Metanephros (tissue), 2 donors: ENCODE results near the gene PTCH2. TPM values are rescaled to one million over a fixed set of nuclear protein-coding genes. Genes with fewer than 3 reads are reported as not detected.

Source experiments
- small RNA-seq: library from RNA; depleted of rRNA; stranded (forward); fragments of <200 nt; gene quantifications from one replicate; pipeline ENCODE3, GENCODE V24; 2014; ENCODE audit warnings: low replicate concordance
- total RNA-seq: library from RNA; depleted of rRNA; stranded (reverse); fragments of >200 nt; gene quantifications from one replicate; pipeline ENCODE4 v1.2.3, GENCODE V29; 2014

The PTCH2 gene, protein sequence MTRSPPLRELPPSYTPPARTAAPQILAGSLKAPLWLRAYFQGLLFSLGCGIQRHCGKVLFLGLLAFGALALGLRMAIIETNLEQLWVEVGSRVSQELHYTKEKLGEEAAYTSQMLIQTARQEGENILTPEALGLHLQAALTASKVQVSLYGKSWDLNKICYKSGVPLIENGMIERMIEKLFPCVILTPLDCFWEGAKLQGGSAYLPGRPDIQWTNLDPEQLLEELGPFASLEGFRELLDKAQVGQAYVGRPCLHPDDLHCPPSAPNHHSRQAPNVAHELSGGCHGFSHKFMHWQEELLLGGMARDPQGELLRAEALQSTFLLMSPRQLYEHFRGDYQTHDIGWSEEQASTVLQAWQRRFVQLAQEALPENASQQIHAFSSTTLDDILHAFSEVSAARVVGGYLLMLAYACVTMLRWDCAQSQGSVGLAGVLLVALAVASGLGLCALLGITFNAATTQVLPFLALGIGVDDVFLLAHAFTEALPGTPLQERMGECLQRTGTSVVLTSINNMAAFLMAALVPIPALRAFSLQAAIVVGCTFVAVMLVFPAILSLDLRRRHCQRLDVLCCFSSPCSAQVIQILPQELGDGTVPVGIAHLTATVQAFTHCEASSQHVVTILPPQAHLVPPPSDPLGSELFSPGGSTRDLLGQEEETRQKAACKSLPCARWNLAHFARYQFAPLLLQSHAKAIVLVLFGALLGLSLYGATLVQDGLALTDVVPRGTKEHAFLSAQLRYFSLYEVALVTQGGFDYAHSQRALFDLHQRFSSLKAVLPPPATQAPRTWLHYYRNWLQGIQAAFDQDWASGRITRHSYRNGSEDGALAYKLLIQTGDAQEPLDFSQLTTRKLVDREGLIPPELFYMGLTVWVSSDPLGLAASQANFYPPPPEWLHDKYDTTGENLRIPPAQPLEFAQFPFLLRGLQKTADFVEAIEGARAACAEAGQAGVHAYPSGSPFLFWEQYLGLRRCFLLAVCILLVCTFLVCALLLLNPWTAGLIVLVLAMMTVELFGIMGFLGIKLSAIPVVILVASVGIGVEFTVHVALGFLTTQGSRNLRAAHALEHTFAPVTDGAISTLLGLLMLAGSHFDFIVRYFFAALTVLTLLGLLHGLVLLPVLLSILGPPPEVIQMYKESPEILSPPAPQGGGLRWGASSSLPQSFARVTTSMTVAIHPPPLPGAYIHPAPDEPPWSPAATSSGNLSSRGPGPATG
- 4.0 TPM for total RNA-seq

DNA sequence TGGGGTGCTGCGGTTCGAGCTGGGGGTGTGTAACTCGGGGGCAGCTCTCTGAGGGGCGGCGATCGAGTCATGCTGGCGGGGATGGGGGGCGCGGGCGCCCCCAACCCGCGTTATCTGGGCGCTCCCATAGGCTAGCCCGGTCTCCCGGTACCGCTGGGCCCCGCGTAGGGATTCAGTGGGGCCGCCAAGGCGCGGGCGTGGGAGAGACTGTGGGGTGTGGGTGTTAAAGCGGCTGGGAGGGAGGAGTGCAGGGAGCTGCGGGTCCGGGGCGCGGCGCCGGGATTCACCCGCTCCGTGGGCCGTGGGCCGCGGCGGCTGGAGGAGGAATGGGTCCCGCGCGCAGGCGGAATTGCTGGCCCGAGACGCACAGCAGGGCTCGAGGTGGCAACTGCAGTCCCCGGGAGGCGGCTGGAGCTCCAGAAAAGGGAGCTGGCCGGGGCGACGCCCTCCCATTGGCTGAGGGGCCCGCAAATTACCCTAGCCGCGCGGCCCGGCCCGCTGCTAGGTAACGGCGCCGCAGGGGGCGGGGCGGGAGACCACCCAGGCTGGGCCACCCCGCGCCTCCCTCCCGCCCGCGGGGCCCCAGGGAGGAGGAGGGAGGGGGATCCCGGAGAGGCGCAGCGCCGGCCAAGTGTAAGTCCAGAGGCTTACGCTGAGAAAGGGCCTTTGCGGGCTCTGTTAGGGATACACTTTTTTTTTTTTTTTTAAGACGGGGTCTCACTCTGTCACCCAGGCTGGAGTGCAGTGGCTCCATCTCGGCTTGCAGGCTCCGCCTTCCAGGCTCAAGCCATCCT lies at the start of gene PTCH2:
Gene PTCH2 (minus strand): TSS at position 392 of the 794 bp plus-strand sequence. CDS start 321 bp downstream, at position 71.

DNA sequence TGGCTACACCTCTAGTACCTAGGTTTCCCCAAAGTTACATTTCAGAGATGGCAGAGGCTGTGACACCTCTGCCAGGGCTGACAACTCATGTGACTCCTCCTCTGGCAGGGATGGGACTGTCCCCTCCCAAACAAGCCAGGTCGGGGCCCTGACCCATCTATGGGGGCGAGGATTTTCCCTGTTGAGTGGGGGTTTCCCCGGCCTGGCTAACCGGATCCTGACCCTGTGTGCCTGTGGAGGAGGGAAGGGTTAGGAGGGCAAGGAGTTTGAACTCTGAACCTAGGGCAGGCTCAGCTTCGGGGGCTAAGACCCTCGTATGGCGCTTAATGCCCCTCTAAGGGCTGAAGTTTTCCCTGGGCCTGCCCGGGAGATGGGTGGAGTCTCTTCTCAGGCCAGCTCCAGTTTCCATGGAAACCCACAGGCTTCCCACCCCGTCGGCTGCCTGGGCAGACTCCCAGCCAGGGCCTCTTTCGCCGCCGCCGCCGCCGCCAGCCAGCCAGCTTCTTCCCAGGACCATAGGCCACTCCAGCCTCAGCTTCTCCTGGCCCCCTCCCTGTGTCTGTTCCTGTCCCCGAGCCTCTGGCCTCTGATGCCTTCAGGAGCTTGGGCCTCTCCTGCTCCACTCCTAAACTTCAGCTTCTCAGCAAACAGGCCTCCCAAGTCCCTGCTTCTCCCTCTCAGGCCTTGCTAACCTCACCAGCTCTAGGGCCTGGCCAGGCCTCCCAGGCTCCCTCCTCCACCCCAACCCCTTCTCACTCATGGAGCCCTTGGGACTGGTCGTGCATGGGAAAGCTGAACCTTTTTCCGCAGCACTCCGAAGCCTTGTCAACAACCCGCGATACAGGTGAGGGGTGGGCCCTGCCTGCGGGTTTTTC lies 34.8 kb downstream of the PTCH2 start, which contains the start of gene BTBD19:
Gene BTBD19 (plus strand): TSS at position 461 of the 875 bp plus-strand sequence. CDS start 298 bp downstream, at position 759.

DNA sequence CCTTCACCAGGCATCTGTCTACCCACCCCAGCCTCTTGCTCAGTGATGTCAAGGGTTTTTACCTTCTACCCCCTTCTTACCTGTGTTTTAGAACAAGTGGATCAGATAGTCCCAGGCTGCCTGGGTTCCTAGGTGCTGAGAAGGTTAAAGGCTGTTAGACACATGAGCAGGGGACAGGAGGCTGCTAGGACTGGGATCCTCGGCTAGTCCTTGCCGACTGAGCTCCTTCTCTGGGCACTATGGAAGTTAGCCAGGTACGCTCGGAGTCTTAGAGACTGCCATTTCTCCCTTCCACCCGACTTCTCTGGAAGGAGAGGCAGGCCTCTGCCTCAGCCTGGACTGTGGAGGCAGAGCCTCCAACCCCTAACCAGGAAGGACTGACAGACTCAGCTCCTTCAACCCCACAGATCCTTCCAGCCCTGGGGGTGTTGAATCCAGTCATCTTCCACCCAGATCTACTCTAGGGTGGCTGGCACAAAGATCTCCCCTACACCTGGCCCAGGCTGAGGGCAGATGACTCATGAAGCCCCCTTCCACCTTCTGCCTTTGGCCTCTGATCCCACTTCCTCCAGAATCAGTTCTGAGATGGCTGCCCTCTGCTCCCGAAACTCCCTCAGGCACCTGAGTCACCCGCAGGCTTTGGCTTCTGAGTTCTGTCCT lies 36.2 kb downstream of the PTCH2 start, which contains the start of gene DYNLT4:
Gene DYNLT4 (minus strand): TSS at position 648 of the 660 bp plus-strand sequence. CDS start 683 bp downstream, outside the sequence.

DNA sequence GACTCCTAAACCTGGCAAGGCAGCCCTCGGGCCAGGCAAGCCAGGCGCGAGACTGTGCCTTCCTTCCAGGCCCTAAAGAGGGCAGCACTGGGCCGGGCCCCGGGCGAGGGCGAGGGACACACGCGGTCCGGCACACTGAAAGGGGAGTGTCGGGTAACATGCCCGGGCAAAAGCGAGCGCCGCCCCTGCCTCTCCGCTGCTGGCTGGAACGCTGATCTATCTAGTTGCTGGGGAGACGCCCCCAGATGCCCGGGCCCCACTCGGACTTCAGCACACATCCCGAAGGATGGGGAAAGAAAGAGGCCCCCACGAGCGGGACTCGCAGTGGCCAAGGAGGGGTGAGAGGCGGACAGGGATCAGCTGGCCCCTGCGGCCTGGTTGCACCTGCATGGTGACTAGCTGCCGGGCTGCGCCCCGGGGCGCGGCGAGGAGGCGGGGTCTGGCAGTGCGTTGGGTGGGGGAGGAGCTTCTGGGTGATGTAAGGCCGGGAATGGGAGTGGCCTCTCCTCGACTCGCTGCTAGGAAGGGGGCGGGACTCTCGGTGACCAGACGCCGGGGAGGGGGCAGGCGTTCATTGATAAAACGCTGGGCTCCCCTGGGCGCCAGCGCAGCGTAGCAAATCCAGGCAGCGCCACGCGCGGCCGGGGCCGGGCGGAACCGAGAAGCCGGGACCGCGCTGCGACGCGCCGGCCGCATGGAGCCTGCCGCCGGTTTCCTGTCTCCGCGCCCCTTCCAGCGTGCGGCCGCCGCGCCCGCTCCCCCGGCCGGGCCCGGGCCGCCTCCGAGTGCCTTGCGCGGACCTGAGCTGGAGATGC lies 43.1 kb downstream of the PTCH2 start, which contains the start of gene PLK3:
Gene PLK3 (plus strand): TSS at position 608 of the 815 bp plus-strand sequence. CDS start 87 bp downstream, at position 695.

DNA sequence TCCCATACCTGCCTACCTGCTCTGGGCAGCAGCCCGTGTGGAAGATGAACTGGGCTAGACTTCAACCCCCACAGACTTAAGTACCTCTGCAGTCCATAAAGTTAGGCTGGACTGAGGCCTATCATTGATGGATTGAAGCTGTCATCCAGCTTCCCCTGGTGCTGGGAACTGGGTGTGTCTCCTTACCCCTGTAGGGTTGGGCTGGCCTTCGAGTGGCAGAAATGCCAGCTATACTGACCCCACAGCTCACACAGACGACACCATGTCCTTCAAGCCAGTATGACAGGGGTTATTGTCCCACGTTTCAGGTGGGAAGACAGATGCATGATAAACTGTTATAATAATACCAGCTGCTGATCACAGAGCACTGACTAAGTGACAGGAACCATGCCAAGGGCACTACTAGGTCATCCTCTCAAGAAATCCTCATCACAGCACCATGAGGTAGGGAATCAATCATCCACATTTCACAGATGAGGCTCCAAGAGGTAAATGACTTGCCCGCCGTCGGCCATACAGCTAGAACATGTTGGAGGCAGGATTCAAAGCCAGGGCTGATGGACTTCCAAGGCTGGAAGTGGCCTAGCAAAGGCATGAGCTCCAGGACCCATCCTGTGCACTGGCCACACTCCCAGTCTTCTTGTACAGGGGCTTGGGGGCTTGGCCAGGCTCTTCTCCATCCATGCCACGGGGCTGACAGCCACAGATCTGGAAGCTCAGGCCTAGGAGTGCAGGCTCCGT lies 54.8 kb downstream of the PTCH2 start, which contains the start of gene BEST4:
Gene BEST4 (minus strand): TSS at position 51 of the 741 bp plus-strand sequence. CDS start 465 bp downstream, outside the sequence.

DNA sequence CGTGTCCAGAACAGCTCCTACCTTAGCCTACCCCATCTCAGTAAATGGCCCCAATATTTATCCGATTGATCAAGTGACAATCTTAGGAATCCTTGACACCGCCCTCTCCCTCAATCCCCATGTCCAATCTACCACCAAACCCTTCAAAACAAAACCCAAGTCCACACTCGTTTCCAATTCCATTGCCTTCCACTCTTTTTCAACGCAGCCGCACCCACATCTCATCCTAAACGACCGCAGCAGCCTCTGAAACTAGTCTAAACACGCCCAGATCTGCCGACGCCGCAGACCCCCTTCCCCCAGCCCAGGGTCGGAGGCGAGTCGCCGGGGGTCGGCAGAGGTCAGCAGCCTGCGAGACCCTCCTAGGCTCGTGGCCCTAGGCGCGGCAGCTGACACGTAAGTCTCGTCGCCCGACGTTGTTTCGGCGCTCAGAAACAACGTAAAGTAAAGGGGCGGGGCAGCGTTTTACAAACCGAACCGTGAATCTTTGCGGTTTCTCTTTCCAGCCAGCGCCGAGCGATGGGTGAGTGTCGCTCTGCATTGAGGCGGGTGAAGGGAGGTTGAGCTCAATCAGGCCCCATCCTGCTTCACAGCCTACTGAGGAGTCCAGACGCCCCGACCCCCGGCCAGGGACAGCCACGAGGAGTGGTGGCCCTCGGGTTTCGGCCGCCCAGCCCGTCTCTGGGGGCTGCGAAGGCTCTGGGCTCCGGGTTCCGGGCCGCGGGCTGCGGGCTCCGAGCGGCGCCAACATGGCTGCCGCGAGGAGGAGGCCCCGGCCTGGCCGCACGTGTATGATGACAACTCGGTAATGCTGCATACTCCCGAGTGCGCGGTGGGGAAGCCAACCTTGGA lies 67.7 kb downstream of the PTCH2 start, which contains the start of gene RPS8:
Gene RPS8 (plus strand): TSS at position 463 of the 852 bp plus-strand sequence. CDS start 57 bp downstream, at position 520.

Small RNA genes within 50 kb of the gene (small RNA-seq; reads per million reads assigned to genes)
- gene AL136380.1 (not detected), gene SNORD38A (94.4 reads per million, percentile 97 among the genes with 10 or more reads in this experiment), gene SNORD38B (not detected), gene SNORD46 (2,802 reads per million, percentile 100 among the genes with 10 or more reads in this experiment), gene SNORD55 (not detected)

Other genes with a start within 250 kb of the PTCH2 start
- 8.0 TPM for gene TMEM53, start 168.8 kb downstream of the PTCH2 start, total RNA-seq
- 4.3 TPM for gene ARMH1, start 168.5 kb downstream of the PTCH2 start, total RNA-seq
- not detected for gene RNU5D-1, start 112.1 kb downstream of the PTCH2 start, total RNA-seq
- gene KIF2C, start 103.4 kb downstream of the PTCH2 start, total RNA-seq = 13.3 TPM
- gene RPS8, start 67.7 kb downstream of the PTCH2 start, total RNA-seq = 1,216 TPM
- gene BEST4, start 55.1 kb downstream of the PTCH2 start, total RNA-seq = 0.64 TPM
- 11.6 TPM for gene PLK3, start 42.9 kb downstream of the PTCH2 start, total RNA-seq
- not detected for gene DYNLT4, start 35.9 kb downstream of the PTCH2 start, total RNA-seq
- 14.7 TPM for gene BTBD19, start 34.7 kb downstream of the PTCH2 start, total RNA-seq
- gene EIF2B3, start 143.3 kb upstream of the PTCH2 start, total RNA-seq = 26.2 TPM
- 18.2 TPM for gene HECTD3, start 168.1 kb upstream of the PTCH2 start, total RNA-seq
- gene UROD, start 169.0 kb upstream of the PTCH2 start, total RNA-seq = 82.4 TPM